ENCODE results near the gene SLC24A5. TPM values are rescaled to one million over a fixed set of nuclear protein-coding genes. Genes with fewer than 3 reads are reported as not detected.

SLC24A5 gene
- total RNA-seq, 1 experiment from 2014 or later, result not detected

DNA sequence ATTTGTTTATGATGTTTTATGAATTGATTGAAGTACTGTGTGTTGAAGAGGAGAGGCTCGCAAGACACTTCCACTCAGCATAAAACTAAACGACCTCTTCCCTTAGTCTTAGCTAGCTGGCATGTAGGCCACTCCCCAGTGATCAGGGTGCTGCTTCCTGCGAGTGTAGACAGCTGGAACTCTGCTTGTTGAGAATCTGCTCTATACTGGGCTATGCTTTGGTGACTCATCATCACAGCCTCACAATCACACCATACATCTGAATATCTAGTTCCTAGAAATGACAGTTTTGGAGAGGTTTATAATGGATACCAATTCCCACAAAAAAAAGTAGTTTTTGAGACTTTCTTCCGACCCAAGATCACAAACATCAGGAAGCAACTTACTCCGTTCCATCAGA, 1.5 kb upstream of the SLC24A5 start:
- DNase-seq (ENCODE audit: low read depth, low spot score) (no peak), ATAC-seq (no peak)
- Histone ChIP-seq H3K4me1 (ENCODE audit: control insufficient read depth, insufficient read depth, low read length) (no peaks in the 10 kb centered on the region), H3K36me3 (ENCODE audit: control insufficient read depth, insufficient read depth, low read length) (no peaks in the 10 kb centered on the region), H3K4me3 (ENCODE audit: low read depth in 2 of 2, low read length in 2 of 2) (no peak overlapping the region), H3K9me3 (ENCODE audit: control insufficient read depth, insufficient read depth, low read depth, low read length) (no peaks in the 10 kb centered on the region), H3K27ac (ENCODE audit: low read length) (no peak overlapping the region), H3K27me3 (ENCODE audit: control insufficient read depth, insufficient read depth, low read length) (peaks cover 4% of the 10 kb centered on the region; the same call in 1 of the 2 replicates)
- CTCF ChIA-PET, result no interaction called here
- TF ChIP-seq, protein P1, sequence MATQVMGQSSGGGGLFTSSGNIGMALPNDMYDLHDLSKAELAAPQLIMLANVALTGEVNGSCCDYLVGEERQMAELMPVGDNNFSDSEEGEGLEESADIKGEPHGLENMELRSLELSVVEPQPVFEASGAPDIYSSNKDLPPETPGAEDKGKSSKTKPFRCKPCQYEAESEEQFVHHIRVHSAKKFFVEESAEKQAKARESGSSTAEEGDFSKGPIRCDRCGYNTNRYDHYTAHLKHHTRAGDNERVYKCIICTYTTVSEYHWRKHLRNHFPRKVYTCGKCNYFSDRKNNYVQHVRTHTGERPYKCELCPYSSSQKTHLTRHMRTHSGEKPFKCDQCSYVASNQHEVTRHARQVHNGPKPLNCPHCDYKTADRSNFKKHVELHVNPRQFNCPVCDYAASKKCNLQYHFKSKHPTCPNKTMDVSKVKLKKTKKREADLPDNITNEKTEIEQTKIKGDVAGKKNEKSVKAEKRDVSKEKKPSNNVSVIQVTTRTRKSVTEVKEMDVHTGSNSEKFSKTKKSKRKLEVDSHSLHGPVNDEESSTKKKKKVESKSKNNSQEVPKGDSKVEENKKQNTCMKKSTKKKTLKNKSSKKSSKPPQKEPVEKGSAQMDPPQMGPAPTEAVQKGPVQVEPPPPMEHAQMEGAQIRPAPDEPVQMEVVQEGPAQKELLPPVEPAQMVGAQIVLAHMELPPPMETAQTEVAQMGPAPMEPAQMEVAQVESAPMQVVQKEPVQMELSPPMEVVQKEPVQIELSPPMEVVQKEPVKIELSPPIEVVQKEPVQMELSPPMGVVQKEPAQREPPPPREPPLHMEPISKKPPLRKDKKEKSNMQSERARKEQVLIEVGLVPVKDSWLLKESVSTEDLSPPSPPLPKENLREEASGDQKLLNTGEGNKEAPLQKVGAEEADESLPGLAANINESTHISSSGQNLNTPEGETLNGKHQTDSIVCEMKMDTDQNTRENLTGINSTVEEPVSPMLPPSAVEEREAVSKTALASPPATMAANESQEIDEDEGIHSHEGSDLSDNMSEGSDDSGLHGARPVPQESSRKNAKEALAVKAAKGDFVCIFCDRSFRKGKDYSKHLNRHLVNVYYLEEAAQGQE (IDR thresholded peaks at IDR 0.05; ENCODE audit: insufficient read depth in 1 of 2, low read depth in 2 of 2, low read length in 1 of 2), result no peak
- TF ChIP-seq TCF7L2 (IDR thresholded peaks at IDR 0.05; ENCODE audit: low read depth, low read length), result no peak
- TF ChIP-seq, protein P2, sequence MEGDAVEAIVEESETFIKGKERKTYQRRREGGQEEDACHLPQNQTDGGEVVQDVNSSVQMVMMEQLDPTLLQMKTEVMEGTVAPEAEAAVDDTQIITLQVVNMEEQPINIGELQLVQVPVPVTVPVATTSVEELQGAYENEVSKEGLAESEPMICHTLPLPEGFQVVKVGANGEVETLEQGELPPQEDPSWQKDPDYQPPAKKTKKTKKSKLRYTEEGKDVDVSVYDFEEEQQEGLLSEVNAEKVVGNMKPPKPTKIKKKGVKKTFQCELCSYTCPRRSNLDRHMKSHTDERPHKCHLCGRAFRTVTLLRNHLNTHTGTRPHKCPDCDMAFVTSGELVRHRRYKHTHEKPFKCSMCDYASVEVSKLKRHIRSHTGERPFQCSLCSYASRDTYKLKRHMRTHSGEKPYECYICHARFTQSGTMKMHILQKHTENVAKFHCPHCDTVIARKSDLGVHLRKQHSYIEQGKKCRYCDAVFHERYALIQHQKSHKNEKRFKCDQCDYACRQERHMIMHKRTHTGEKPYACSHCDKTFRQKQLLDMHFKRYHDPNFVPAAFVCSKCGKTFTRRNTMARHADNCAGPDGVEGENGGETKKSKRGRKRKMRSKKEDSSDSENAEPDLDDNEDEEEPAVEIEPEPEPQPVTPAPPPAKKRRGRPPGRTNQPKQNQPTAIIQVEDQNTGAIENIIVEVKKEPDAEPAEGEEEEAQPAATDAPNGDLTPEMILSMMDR (IDR thresholded peaks at IDR 0.05), result no peak
- in situ Hi-C loops (cut with HindIII; ENCODE audit: low pct_unique_long_range_greater_than_20kb, low sequenced_read_pairs) (no loop called here), intact Hi-C loops (cut with micrococcal nuclease; ENCODE audit: unreplicated experiment) (no loop called here)
- BruUV-seq (replicated peaks), result no TSS peak
- POLR2A ChIA-PET, result no interaction called here

DNA sequence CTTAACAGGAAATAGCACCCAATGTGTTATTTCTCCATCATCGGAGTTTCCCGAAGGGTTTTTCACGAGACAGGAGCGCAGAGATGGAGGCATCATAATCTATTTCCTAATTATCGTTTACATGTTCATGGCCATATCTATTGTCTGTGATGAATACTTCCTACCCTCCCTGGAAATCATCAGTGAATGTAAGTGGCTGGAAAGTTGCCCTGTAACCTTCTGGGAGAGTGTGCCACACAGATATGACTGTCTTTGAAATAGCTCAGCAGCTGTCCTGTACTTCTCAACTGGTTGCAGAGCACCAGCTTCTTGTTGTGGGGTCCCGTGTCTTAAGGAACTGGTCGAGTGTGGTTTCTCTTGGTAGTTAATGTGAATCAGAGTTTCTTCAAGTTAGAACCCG, 1.1 kb downstream of the SLC24A5 start:
- ChIA-PET CTCF (no interaction called here), POLR2A (no interaction called here)
- Histone ChIP-seq H3K27me3 (ENCODE audit: control insufficient read depth, insufficient read depth, low read length) (no peaks in the 10 kb centered on the region; the same call in 1 of the 2 replicates), H3K27ac (ENCODE audit: low read length) (no peak overlapping the region), H3K9me3 (ENCODE audit: control insufficient read depth, insufficient read depth, low read depth, low read length) (no peaks in the 10 kb centered on the region), H3K4me1 (ENCODE audit: control insufficient read depth, insufficient read depth, low read length) (no peaks in the 10 kb centered on the region), H3K4me3 (ENCODE audit: low read depth in 2 of 2, low read length in 2 of 2) (no peak overlapping the region), H3K36me3 (ENCODE audit: control insufficient read depth, insufficient read depth, low read length) (no peaks in the 10 kb centered on the region)
- in situ Hi-C loops (cut with HindIII; ENCODE audit: low pct_unique_long_range_greater_than_20kb, low sequenced_read_pairs) (no loop called here), intact Hi-C loops (cut with micrococcal nuclease; ENCODE audit: unreplicated experiment) (no loop called here)
- TF ChIP-seq, protein P2 (IDR thresholded peaks at IDR 0.05), result no peak
- no peak for TF ChIP-seq TCF7L2 (IDR thresholded peaks at IDR 0.05; ENCODE audit: low read depth, low read length)
- no peak for TF ChIP-seq SIN3A (IDR thresholded peaks at IDR 0.05; ENCODE audit: borderline replicate concordance, insufficient read depth, low read depth, low read length)
- no peak for TF ChIP-seq POLR2AphosphoS5 (IDR thresholded peaks at IDR 0.05; ENCODE audit: low read depth, low read length)
- TF ChIP-seq, protein P1 (IDR thresholded peaks at IDR 0.05; ENCODE audit: insufficient read depth in 1 of 2, low read depth in 2 of 2, low read length in 1 of 2), result no peak
- ATAC-seq (no peak), DNase-seq (ENCODE audit: low read depth, low spot score) (no peak)
- no TSS peak for BruUV-seq (replicated peaks)

Data from Panc1 (cell line).